CD4-positive, alpha-beta T cell treated with Interleukin-10 for 1 hour (primary cell): ENCODE results near the gene WIPF1.

ENCODE experiments used
- DNase-seq: peaks from one replicate; pipeline ENCODE4 v3.0.0-alpha.2; 2020

The WIPF1 gene

DNA sequence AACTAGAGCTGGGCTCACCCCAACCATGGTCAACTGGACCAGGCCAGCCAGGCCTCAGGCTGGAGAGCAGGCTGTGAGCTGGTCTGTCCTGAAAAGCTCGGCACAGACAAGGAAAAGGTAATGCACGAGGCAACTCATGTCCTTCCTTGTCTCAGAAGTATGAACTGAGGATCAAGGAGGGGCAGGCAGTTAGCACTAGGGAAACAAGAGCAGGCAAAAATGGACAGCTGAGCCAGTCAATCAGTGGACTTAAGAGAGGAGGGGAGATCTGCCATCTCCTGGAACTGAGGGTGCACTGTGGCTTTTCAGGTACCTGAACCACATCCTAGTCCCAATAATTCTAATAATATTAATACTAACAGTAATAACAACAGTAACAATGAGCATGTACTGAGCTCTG lies 20.6 kb upstream of the WIPF1 start:
- no peak for DNase-seq

GRCh38 chr2:174617718-174618117 lies 20.1 kb upstream of the WIPF1 start:
- peak; percentile 29 for DNase-seq

DNA sequence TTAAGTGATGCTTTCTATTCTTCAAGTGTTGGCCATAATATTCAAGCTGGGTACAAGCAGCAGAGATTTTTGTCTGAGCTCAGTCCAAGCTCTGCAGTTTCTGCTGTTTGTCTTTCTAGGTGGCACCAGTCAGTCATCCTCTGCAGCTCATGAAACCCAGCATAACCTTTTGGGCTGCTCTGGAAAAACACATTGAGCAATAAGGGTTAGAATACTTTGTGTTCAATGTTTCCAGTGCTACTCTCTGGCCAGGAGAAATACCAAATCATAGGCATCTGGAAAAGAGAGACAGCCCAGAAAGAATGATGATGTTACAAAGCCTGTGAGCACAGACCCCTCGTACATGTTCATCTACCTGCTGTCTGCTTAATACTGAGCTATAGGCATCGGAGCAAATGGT lies 19.5 kb upstream of the WIPF1 start:
- no peak for DNase-seq

GRCh38 chr2:174615871-174616436 lies 18.4 kb upstream of the WIPF1 start:
- DNase-seq, result peak; percentile 43

DNA sequence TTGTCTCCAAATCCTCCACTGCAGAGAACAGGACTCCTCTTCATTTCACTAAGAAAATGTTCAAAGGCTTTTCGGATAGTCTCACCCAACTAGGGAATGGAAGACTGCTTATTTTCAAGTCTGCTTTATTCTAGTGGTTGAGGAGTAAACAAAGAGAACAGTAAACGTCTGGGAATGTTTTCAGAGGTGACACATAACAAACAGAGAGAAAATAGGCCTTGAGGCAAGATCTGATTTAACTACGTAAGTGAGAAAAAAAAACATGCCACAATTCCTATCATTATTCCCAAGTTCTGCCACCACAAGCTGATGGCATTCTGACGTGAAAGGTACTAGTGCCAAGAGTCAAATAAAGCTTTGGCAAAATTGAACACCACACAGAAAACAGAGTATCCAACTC lies 16.7 kb upstream of the WIPF1 start:
- no peak for DNase-seq

- no peak for DNase-seq
Measured at GRCh38 chr2:174613531-174613930, 15.9 kb upstream of the WIPF1 start.

- DNase-seq, result no peak
Measured at GRCh38 chr2:174612970-174613369, 15.4 kb upstream of the WIPF1 start.

- no peak for DNase-seq
Measured at GRCh38 chr2:174611854-174612253, 14.2 kb upstream of the WIPF1 start.

DNA sequence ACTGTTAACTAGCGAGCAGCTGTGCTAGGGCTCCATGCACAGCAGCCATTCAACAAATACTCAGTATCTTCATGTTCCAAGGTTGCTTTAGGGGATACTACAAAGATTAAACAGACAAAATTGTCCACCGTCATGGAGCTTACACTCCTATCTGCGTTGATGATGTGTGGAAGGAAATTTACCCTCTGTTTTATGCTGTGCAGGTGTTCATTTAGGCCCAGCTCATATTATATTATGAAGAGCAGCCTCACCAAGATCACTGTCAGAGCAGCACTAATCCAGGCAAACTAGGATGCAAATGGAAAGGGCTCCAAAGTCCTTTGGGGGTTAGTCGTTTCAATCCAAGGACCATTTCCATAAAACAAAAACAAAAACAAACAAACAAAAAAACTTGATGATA lies 13.4 kb upstream of the WIPF1 start:
- no peak for DNase-seq

DNA sequence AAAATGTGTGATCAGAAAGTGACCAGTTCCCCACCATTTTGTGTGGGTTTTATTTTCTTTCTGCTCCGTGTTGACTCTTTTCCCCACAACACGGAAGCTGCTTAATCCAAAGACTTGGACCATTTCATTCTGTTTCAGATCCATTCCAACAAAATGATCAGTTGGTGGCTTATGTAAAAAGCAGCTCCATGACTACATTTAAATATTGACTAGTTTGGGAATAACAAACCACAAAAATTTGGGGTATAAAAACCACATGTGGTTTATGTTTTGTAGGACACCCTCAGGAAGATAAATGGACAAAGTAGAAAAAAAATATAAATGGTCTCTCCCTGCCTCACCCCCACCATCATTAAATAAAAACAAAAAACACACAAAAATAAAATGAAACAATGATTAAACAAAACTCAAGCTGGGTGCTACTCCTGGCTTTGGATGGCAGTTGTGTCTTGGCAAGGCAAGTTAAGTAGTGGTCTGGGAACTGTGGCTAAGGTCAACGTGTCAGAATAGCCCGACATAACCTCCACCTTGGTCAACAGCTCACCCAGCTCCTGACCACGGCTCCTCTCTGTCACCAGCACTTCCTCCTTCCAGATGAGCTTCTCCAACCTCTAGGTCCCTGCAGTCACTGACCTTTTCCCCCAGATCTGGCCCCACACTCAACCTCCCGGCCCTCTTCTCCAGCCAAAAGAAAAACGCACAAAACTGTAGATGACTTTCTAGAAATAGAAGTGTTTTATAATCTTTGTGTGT lies 12.8 kb upstream of the WIPF1 start:
- no peak for DNase-seq

DNA sequence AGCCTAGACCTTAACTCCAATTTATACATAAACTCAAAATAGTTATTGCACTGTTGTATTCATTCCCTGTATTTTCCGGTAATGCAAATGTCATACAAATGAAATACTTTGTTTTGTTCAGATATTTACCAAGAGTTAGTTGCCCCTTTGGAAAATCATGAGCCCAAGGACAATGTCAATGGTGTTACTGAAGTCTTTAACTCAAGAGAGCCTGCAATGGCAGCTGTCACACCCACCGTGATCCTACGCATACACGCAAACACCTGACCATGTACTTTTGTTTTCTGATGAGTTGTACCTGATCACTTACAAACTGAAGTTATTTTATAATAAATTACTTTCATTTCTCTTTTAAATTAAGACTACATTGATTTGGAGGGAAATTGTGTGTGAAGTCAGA lies 11.7 kb upstream of the WIPF1 start:
- DNase-seq, result no peak

- no peak for DNase-seq
Measured at GRCh38 chr2:174608866-174609214, 11.2 kb upstream of the WIPF1 start.

DNA sequence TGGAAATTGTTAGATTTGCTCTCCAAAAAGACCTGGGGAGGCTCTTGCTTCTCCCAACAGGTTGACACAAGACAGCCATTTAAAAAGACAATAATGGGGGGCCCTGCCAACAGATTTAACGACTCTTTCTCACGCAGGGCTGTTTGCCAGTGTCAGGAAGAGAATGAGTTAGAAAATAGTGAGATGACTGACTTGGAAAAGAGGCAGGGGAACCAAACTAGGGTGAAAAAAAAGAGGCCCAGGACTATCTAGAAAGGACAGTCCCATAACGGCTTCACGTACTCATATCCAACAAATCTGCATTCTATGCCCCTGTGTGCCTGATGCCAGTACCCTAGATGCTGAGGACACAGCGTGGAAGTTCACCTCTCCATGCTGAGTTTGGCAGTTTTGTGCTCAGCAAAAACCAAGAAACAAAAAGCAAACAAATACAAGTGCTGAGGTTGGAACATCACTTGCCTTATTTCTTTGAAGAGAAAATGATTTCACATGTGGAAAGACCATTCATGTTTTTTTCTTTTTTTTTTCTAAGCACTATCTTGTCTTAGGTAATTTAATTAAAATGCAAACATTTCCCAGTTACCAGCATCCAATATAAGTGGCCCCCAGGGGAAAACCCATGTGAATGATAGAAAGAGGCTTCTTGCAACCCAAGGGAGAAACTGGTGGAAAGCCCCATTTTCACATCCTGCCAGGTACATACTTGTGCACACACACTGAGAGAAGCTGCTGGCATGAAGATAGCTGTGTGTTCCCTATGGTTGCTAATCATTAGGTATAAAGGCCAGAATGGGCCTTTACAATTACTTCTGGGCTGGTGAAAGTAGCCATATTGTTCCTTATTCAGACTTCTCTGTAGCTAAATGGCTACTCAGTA lies 10.6 kb upstream of the WIPF1 start:
- peak; percentile 77 for DNase-seq

- no peak for DNase-seq
Measured at GRCh38 chr2:174607584-174607983, 10.0 kb upstream of the WIPF1 start.

- peak; percentile 51 for DNase-seq
Measured at GRCh38 chr2:174606336-174606735, 8.7 kb upstream of the WIPF1 start.

GRCh38 chr2:174605687-174606086 lies 8.1 kb upstream of the WIPF1 start:
- peak; percentile 36 for DNase-seq

- DNase-seq, result peak; percentile 76
Measured at GRCh38 chr2:174603280-174603679, 5.7 kb upstream of the WIPF1 start.

GRCh38 chr2:174602745-174603144 lies 5.1 kb upstream of the WIPF1 start:
- DNase-seq, result no peak

DNA sequence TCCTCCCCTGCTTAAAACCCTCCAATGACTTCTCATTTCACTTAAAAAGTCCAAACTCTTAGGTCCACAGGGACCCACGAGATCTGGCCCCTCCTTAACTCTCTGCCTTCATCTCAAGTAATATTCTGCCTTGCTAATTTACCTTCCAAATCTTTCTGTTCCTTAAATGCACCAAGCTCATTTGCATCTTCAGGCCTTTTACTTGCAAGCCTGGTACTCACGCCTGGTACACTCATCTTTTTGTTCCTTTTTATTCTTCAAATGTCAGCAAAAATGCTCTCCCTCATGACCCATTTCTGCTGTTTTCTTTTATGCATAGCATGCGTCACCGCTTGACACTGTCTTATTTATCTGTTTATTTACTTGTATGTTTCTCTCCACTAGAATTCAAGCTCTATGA lies 2.7 kb upstream of the WIPF1 start:
- DNase-seq, result peak; percentile 39

DNA sequence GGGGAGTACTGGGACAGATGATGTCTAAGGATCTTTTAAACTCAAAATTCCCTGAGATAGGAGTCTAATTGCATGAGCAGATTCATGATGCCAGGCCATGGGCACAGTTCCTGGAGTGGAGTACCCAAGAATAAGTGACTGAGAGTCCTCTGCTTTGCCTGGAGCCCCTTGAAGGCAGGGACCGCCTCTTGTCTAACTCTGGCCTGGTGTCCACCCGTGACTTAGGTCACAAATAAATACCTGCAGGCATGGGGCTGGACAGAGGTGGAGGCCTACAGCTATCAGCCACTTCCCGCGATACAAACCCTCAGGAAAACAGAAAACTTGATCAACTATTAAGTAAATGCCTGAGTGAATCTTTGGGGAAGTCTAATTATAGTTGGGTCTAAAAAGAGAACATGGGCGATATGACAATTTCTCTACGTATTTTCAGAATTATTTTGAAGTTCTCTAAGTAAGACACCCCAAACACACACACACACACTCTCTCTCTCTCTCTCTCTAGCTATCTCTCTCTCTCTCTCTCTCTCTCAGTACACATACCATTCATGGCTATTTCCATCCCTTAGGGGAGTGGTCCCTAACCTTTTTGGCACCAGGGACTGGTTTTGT lies 1.8 kb upstream of the WIPF1 start:
- DNase-seq, result no peak

GRCh38 chr2:174597009-174597344 lies 627 bp downstream of the WIPF1 start:
- peak; percentile 42 for DNase-seq

- peak; percentile 55 for DNase-seq
Measured at GRCh38 chr2:174595891-174596397, 1.7 kb downstream of the WIPF1 start.

DNA sequence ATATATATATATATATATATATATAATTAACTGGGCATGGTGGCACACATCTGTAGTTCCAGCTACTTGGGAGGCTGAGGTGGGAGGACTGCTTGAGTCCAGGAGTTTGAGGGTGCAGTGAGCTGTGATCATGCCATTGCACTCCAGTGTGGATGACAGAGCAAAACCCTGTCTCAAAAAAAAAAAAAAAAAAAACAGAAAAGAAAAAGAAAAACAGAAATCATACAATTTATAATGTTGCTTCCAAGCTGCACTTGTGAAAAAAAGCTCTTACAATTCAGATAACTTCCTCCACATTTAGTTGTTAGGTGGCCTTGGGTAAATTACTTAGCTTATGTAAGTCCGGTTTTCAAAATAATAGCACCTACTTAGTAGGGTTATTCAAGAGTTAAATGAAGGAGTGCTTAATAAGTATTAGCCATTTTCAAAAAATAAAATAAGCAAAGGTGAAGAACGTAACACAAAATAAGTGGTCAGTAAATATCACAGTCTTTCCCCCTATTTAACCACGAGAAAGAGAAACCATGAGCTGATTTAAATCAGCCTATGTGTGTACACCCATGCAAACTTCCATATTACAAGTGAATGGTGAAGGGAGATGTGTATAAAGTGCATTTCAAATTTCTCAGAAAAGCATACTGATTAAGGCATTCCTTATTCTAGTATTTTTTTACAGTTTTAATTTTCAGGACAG lies 2.3 kb downstream of the WIPF1 start:
- peak; percentile 54 for DNase-seq
